Measurements from ENCODE around the gene LTO1.

Gene LTO1

GRCh38 chr11:69663326-69663725, 11.8 kb downstream of the LTO1 start:
- no peak overlapping the region for H3K9ac ChIP-seq (ENCODE audit: low read depth, low read length, poor library complexity, severe bottlenecking)
- no peaks in the 10 kb centered on the region for H3K27me3 ChIP-seq (ENCODE audit: insufficient read depth, low read length, poor library complexity, severe bottlenecking)
- no peaks in the 10 kb centered on the region for H3K4me1 ChIP-seq (ENCODE audit: insufficient read depth, low read length, poor library complexity, severe bottlenecking)
- H3K4me3 ChIP-seq (ENCODE audit: low read length, poor library complexity, severe bottlenecking): no peak overlapping the region
- H2AFZ ChIP-seq (ENCODE audit: low read length): no peak overlapping the region
- H3K4me2 ChIP-seq (ENCODE audit: low read depth, low read length, poor library complexity, severe bottlenecking): no peak overlapping the region
- no peaks in the 10 kb centered on the region for H3K79me2 ChIP-seq (ENCODE audit: insufficient read depth, low read length)
- H4K20me1 ChIP-seq (ENCODE audit: insufficient read depth, low read length, poor library complexity, severe bottlenecking): no peaks in the 10 kb centered on the region
- H3K9me2 ChIP-seq (replicated peaks; ENCODE audit: low read depth, low read length): no peaks in the 10 kb centered on the region
- no peak for TF ChIP-seq EZH2phosphoT487 (IDR thresholded peaks at IDR 0.05; ENCODE audit: borderline replicate concordance)
- TF ChIP-seq, protein P1, sequence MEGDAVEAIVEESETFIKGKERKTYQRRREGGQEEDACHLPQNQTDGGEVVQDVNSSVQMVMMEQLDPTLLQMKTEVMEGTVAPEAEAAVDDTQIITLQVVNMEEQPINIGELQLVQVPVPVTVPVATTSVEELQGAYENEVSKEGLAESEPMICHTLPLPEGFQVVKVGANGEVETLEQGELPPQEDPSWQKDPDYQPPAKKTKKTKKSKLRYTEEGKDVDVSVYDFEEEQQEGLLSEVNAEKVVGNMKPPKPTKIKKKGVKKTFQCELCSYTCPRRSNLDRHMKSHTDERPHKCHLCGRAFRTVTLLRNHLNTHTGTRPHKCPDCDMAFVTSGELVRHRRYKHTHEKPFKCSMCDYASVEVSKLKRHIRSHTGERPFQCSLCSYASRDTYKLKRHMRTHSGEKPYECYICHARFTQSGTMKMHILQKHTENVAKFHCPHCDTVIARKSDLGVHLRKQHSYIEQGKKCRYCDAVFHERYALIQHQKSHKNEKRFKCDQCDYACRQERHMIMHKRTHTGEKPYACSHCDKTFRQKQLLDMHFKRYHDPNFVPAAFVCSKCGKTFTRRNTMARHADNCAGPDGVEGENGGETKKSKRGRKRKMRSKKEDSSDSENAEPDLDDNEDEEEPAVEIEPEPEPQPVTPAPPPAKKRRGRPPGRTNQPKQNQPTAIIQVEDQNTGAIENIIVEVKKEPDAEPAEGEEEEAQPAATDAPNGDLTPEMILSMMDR (conservative IDR thresholded peaks at IDR 0.05; ENCODE audit: low read length): no peak
- H3F3A ChIP-seq (ENCODE audit: low read depth): no peaks in the 10 kb centered on the region
- H3K9me3 ChIP-seq (ENCODE audit: insufficient read depth, low read depth, low read length): no peaks in the 10 kb centered on the region
- H3K36me3 ChIP-seq (ENCODE audit: insufficient read depth, low read length): no peaks in the 10 kb centered on the region; the same call in 1 of the 2 replicates

DNA sequence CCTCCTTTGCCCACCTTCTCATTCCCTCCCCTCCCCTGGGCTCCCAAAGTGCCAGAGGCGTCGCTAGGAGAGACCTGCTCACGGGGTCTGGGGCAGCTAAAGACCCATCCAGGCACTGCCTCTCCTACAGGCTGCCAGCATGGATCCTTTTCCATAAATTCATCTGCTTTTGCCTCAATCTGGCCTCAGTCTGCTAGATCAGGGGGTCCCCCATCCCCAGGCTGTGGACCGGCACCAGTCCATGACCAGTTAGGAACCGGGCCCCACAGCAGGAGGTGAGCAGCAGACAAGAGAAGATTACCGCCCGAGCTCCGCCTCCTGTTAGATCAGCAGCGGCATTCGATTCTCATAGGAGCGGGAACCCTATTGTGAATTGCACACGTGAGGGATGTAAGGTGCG, 12.3 kb downstream of the LTO1 start:
- Histone ChIP-seq H2AFZ (ENCODE audit: low read length) (no peak overlapping the region), H3K36me3 (ENCODE audit: insufficient read depth, low read length) (no peaks in the 10 kb centered on the region; the same call in 1 of the 2 replicates), H3K27me3 (ENCODE audit: insufficient read depth, low read length, poor library complexity, severe bottlenecking) (no peaks in the 10 kb centered on the region), H3K9me3 (ENCODE audit: insufficient read depth, low read depth, low read length) (no peaks in the 10 kb centered on the region), H3K79me2 (ENCODE audit: insufficient read depth, low read length) (no peaks in the 10 kb centered on the region), H3F3A (ENCODE audit: low read depth) (no peaks in the 10 kb centered on the region), H3K4me1 (ENCODE audit: insufficient read depth, low read length, poor library complexity, severe bottlenecking) (no peaks in the 10 kb centered on the region), H3K9ac (ENCODE audit: low read depth, low read length, poor library complexity, severe bottlenecking) (no peak overlapping the region), H4K20me1 (ENCODE audit: insufficient read depth, low read length, poor library complexity, severe bottlenecking) (no peaks in the 10 kb centered on the region), H3K4me3 (ENCODE audit: low read length, poor library complexity, severe bottlenecking) (no peak overlapping the region), H3K9me2 (replicated peaks; ENCODE audit: low read depth, low read length) (no peaks in the 10 kb centered on the region), H3K4me2 (ENCODE audit: low read depth, low read length, poor library complexity, severe bottlenecking) (no peak overlapping the region)
- TF ChIP-seq, protein P1 (conservative IDR thresholded peaks at IDR 0.05; ENCODE audit: low read length): no peak
- TF ChIP-seq EZH2phosphoT487 (IDR thresholded peaks at IDR 0.05; ENCODE audit: borderline replicate concordance): no peak

DNA sequence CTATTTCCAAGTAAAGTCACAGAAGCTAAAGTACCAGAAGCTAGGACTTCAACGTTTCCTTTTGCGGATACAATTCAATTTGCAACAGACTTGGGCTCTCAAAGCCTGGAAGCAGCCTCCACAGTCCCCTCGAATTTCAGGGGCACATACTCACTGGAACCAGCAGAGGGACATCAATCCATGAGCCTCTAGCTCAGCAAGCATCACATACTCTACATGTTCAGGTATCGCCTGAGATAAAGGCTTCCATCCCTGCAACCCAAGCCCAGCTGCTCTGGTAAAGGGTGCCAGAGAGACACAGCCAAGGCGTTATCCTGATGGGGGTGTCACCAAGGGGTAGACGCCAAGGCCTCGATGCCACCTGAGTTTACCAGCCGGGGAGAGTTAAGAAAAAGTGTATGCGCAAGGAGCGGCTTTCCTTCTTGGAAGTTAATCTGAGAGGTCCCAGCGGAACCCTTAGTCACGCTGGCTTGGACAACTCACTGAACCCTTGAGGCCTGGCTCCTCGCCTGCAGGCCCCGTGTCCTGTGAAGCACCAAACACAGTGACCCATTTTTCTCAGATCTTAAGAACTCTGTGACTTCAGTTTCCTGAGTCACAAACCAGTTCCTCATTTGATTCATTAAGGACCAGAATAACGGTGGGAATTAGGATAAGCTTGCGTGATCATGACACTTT, 13.0 kb downstream of the LTO1 start:
- H3K4me2 ChIP-seq (ENCODE audit: low read depth, low read length, poor library complexity, severe bottlenecking): no peak overlapping the region

More for the DNA sequence above, 13.0 kb downstream of the LTO1 start:
- no peak overlapping the region for H2AFZ ChIP-seq (ENCODE audit: low read length)
- no peaks in the 10 kb centered on the region for H3K9me2 ChIP-seq (replicated peaks; ENCODE audit: low read depth, low read length)
- H3K36me3 ChIP-seq (ENCODE audit: insufficient read depth, low read length): no peaks in the 10 kb centered on the region; the same call in 1 of the 2 replicates
- TF ChIP-seq, protein P1 (conservative IDR thresholded peaks at IDR 0.05; ENCODE audit: low read length): no peak; the same call in 1 of the 2 replicates
- no peak for TF ChIP-seq EZH2phosphoT487 (IDR thresholded peaks at IDR 0.05; ENCODE audit: borderline replicate concordance)
- H4K20me1 ChIP-seq (ENCODE audit: insufficient read depth, low read length, poor library complexity, severe bottlenecking): no peaks in the 10 kb centered on the region
- no peak overlapping the region for H3K4me3 ChIP-seq (ENCODE audit: low read length, poor library complexity, severe bottlenecking)
- no peaks in the 10 kb centered on the region for H3F3A ChIP-seq (ENCODE audit: low read depth)
- no peaks in the 10 kb centered on the region for H3K79me2 ChIP-seq (ENCODE audit: insufficient read depth, low read length)
- no peak overlapping the region for H3K9ac ChIP-seq (ENCODE audit: low read depth, low read length, poor library complexity, severe bottlenecking)
- H3K4me1 ChIP-seq (ENCODE audit: insufficient read depth, low read length, poor library complexity, severe bottlenecking): no peaks in the 10 kb centered on the region
- no peaks in the 10 kb centered on the region for H3K27me3 ChIP-seq (ENCODE audit: insufficient read depth, low read length, poor library complexity, severe bottlenecking)
- H3K9me3 ChIP-seq (ENCODE audit: insufficient read depth, low read depth, low read length): no peaks in the 10 kb centered on the region
